Heart right ventricle (tissue), 16 donors: ENCODE measurements around the gene TCF12. TPM values are rescaled to one million over a fixed set of nuclear protein-coding genes. Genes with fewer than 3 reads are reported as not detected.
A peak's percentile ranks its signal among the peaks of the same experiment; 100 is the strongest.
"Not testable (repeated sequence)": the region's sequence is repeated elsewhere in the genome, so short reads cannot be mapped to it uniquely, and the experiment has no call there.

ENCODE experiments used
- ATAC-seq, 8 donors: fragments of 200-7000 bp; cut with Tn5 transposase; one replicate each; pipeline ENCODE4 v1.9.1; 2020; ENCODE audit warnings: mild to moderate bottlenecking in 8 of 8, moderate library complexity in 8 of 8, moderate number of reproducible peaks in 1 of 8
- DNase-seq, 2 donors: peaks; one replicate each; pipeline ENCODE4 v3.0.0-alpha.2; 2020
- H3K27ac ChIP-seq, 10 donors: fragments of 200-600 bp; sonication (generic) in 2 of 10; one replicate each; pipeline versions ENCODE4 v1.5.0 to v1.8.0; 2020 to 2022; ENCODE audit warnings: mild to moderate bottlenecking in 3 of 10
- H3K27me3 ChIP-seq, 7 donors: fragments of 200-600 bp; one replicate each; pipeline ENCODE4 v1.8.0; 2021 to 2022; ENCODE audit warnings: mild to moderate bottlenecking in 2 of 7
- H3K36me3 ChIP-seq, 9 donors: fragments of 200-600 bp; sonication (generic) in 1 of 9; one replicate each; pipeline versions ENCODE4 v1.5.0 to v1.8.0; 2020 to 2022; ENCODE audit warnings: mild to moderate bottlenecking in 2 of 9
- H3K4me1 ChIP-seq, 9 donors: fragments of 200-600 bp; sonication (generic) in 1 of 9; one replicate each; pipeline versions ENCODE4 v1.5.0 to v1.8.0; 2020 to 2022; ENCODE audit warnings: mild to moderate bottlenecking in 4 of 9
- H3K4me3 ChIP-seq, 10 donors: fragments of 200-600 bp; sonication (generic) in 2 of 10; one replicate each; pipeline versions ENCODE4 v1.5.0 to v1.8.0; 2020 to 2022; ENCODE audit warnings: mild to moderate bottlenecking in 7 of 10, moderate library complexity in 2 of 10
- H3K9me3 ChIP-seq, 11 donors: fragments of 200-600 bp in 10 of 11; sonication (generic) in 2 of 11; one replicate each; pipeline versions ENCODE4 v1.5.0 to v1.8.0; 2013 to 2022; ENCODE audit warnings: mild to moderate bottlenecking in 2 of 11, control low read depth in 1 of 11, moderate library complexity in 1 of 11
- WGBS, 2 donors: extraction: QIAGEN DNeasy Blood & Tissue Kit; methylation state at CpG; one replicate each; pipeline ENCODE4 v1.1.7; 2013; ENCODE audit warnings: inconsistent platforms in 1 of 2; 5-methylcytosine and 5-hydroxymethylcytosine counted together
- intact Hi-C, 10 donors: fragments of 100-400 bp; cut with DNase I; formaldehyde crosslinking; loops; one replicate each; pipeline versions ENCODE4 v1.11.1 to v1.14.2; 2022
- polyA plus RNA-seq, 2 donors: library from polyadenylated mRNA; stranded (reverse); fragments of 200-250 nt; gene quantifications; one replicate each; pipeline ENCODE4 v1.2.3, GENCODE V29; 2013
- total RNA-seq, 10 donors: library from RNA; stranded (reverse); fragmentation: NEBNext Ultra II Directional in 3 of 10; extraction: Animal tissue kit (Norgen Biotek cat#: 25700) in 3 of 10; gene quantifications; one replicate each; pipeline versions ENCODE4 v1.2.1 to v1.2.4, GENCODE V29; 2021 to 2023
- TF ChIP-seq, protein P1 (sequence below), 9 donors: fragments of 200-600 bp; sonication (generic) in 2 of 9; IDR thresholded peaks; one replicate each; pipeline versions ENCODE4 v1.5.0 to v1.8.0; 2021 to 2022; ENCODE audit warnings: antibody characterized with exemption in 9 of 9, mild to moderate bottlenecking in 5 of 9, moderate library complexity in 1 of 9
- donor health status: Arrhythmogenic right ventricular cardiomyopathy.
- donor health status: ischemic (EF 13 %, LVEDD 7.1; RV severe dilation, severe dysfunction).
- donor health status: healthy with polysubstance abuse.
- donor health status: DM: no; HTN: yes; CAD: no.
- donor health status: DM: no; HTN: no; CAD: no.
- donor health status: ischemic (EF 25% LVEDD 6.9; RV normal size, moderate dysfunction).
- donor health status: ischemic (EF 25% LVEDD 5.7; RV mildly dilated, moderate dysfunction).
- donor health status: healthy.
- donor health status: DM: yes; HTN: yes; CAD: no.
- donor health status: Ischemic cardiomyopathy.
- donor health status: ischemic (EF 35%, LVEDD 5.7; RV mildly dilated, moderate dysfunction).
- donor health status: nonischemic (EF 11% LVEDD 7.7; RV severe dilation, severe dysfunction).
- donor health status: DM: yes; HTN: yes; CAD: no.
- donor health status: PGD.
- donor health status: ischemic (EF 29% LVEDD 5.4; RV normal size, mild dysfunction).
- donor health status: nonischemic (EF 23%, LVEDD 6.1; RV moderate dilation, normal function).

TCF12 gene
- total and polyA plus RNA-seq, 12 donors = 8.7 to 55.7 (median 38.4) TPM

DNA sequence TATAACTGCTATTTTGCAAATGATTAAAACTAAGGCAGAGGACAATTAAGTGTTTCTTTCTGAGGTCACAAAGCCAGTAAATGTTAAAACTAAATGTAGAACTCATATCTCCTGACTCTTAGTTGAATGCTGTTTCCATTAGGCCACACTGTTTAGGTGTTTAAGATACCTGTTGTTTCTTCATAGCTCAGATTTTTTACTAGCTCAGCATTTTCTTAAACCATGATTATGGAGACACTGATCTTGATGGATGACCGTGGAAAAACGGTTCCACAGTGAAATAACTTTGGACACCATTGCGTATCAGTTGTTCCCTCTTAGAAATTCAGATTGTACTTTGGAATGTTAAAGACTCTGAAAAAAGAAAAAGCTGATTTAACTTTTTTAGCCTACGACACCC lies 177.5 kb downstream of the TCF12 start:
- no peaks in the 10 kb centered on the region for H3K9me3 ChIP-seq
- H3K4me3 ChIP-seq = no peak overlapping the region
- peaks cover 0 to 40% (median 0%) of the 10 kb centered on the region in 9 donors for H3K36me3 ChIP-seq
- no peak overlapping the region for H3K27ac ChIP-seq
- peaks cover 0 to 4% (median 0%) of the 10 kb centered on the region in 9 donors for H3K4me1 ChIP-seq
- 70 to 84% methylated on average over 4 of the region's 4 CpGs for WGBS, 2 donors
- ATAC-seq (no peak), DNase-seq (no peak)
- TF ChIP-seq, protein P1, sequence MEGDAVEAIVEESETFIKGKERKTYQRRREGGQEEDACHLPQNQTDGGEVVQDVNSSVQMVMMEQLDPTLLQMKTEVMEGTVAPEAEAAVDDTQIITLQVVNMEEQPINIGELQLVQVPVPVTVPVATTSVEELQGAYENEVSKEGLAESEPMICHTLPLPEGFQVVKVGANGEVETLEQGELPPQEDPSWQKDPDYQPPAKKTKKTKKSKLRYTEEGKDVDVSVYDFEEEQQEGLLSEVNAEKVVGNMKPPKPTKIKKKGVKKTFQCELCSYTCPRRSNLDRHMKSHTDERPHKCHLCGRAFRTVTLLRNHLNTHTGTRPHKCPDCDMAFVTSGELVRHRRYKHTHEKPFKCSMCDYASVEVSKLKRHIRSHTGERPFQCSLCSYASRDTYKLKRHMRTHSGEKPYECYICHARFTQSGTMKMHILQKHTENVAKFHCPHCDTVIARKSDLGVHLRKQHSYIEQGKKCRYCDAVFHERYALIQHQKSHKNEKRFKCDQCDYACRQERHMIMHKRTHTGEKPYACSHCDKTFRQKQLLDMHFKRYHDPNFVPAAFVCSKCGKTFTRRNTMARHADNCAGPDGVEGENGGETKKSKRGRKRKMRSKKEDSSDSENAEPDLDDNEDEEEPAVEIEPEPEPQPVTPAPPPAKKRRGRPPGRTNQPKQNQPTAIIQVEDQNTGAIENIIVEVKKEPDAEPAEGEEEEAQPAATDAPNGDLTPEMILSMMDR (IDR thresholded peaks at IDR 0.05) = no peak
- H3K27me3 ChIP-seq = no peaks in the 10 kb centered on the region
- intact Hi-C loops = no loop called here

DNA sequence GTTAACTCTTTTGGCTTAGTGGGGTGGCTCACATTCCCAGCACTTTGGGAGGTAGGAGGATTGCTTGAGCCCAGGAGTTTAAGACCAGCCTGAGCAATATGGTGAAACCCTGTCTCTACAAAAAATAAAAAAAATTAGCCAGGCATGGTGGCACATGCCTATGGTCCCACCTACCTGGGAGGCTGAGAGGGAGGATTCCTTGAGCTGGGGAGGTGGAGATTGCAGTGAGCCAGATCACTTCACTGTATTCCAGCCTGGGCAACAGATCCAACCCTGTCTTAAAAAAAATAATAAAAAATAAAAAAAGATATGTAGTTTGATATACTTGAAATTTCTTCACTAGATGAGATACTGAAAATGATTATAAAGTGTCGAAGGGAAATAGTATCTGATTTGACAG lies 178.8 kb downstream of the TCF12 start:
- Histone ChIP-seq H3K9me3 (no peaks in the 10 kb centered on the region), H3K27me3 (no peaks in the 10 kb centered on the region), H3K36me3 (peaks cover 0 to 32% (median 0%) of the 10 kb centered on the region in 9 donors), H3K27ac (no peak overlapping the region), H3K4me1 (peaks cover 0 to 4% (median 0%) of the 10 kb centered on the region in 9 donors), H3K4me3 (no peak overlapping the region)
- TF ChIP-seq, protein P1 (IDR thresholded peaks at IDR 0.05) = no peak
- no peak for DNase-seq
- intact Hi-C loops = no loop called here
- 99 to 100% methylated on average over 1 of the region's 1 CpG for WGBS, 2 donors
- ATAC-seq = no peak

DNA sequence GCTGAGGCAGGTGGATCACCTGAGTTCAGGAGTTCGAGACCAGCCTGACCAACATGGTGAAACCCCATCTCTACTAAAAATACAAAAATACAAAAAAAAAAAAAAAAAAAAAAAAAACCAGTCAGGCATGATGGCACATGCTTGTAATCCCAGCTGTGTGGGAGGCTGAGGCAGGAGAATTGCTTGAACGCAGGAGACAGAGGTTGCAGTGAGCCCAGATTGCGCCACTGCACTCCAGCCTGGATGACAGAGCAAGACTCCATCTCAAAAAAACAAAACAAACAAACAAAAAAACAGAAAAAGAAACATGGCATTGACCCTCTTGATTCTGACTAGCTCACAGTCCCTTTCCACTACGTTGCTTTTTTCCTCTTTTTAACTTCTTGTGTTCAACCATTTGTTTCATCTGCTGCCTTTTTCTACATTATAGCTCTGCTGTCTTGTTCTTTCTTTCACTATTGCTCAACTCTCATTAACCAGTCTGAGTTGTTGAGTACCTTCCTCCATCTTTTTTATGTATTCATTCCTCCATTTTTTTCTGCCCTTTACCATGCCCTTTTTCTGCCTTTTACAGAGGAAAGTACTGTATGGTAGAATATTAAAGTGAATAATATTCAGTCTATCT lies 179.6 kb downstream of the TCF12 start:
- intact Hi-C loops, H3K9me3 ChIP-seq, H3K27me3 ChIP-seq, ATAC-seq, H3K27ac ChIP-seq, H3K4me3 ChIP-seq, DNase-seq, H3K4me1 ChIP-seq: not testable (repeated sequence)
- H3K36me3 ChIP-seq = peaks cover 0 to 24% (median 0%) of the 10 kb centered on the region in 9 donors
- 92 to 97% methylated on average over 4 of the region's 4 CpGs for WGBS, 2 donors

DNA sequence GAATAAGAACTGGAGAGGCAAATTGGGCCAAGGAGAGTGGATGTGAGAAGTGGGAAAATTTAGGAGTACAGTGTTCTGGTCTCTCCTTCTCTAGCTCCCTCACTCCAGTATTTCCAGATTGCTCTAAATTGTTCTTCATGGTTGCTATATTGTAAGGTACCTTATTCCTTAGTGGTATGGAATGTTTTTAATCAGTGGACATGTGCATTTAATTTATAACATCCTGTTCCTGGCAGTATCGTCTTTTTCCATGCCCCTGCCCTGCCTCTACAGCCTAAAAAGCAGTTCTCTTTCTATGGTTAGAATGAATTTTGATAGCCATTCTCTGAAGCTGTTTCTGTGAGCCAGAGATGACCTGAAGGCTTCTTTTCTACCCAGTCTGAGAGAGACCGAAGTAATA lies 180.5 kb downstream of the TCF12 start:
- intact Hi-C loops = no loop called here
- 74 to 83% methylated on average over 2 of the region's 2 CpGs for WGBS, 2 donors
- DNase-seq (no peak), ATAC-seq (no peak)
- H3K27ac ChIP-seq = no peak overlapping the region
- H3K4me1 ChIP-seq = peaks cover 0 to 4% (median 0%) of the 10 kb centered on the region in 9 donors
- TF ChIP-seq, protein P1 (IDR thresholded peaks at IDR 0.05) = no peak
- H3K4me3 ChIP-seq = no peak overlapping the region
- no peaks in the 10 kb centered on the region for H3K9me3 ChIP-seq
- H3K36me3 ChIP-seq = peaks cover 0 to 15% (median 0%) of the 10 kb centered on the region in 9 donors
- H3K27me3 ChIP-seq = no peaks in the 10 kb centered on the region

DNA sequence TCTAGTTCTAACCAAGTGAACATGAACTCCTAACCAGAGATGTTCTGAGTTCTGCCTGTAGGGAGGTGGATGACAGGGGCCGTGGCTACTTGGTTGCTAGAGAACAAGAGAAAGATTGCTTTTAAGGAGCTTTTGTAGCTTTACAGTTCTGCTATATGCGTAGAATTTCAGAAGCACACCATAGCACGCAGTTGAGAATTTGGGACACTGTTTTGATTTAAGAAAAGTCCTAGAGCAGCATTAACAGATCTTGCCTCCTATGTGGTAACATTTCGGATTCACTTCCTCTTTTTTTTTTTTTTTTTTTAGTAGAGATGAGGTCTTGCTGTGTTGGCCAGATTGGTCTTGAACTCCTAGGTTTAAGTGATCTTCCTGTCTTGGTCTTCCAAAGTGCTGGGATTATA lies 181.7 kb downstream of the TCF12 start:
- 89 to 91% methylated on average over 4 of the region's 4 CpGs for WGBS, 2 donors
- ATAC-seq = peak in 2 of 8 donors; percentile 27 to 42
- H3K9me3 ChIP-seq = no peaks in the 10 kb centered on the region
- peak overlapping the region in 1 of 10 donors; percentile 47 for H3K27ac ChIP-seq
- DNase-seq = no peak
- peaks cover 0 to 6% (median 0%) of the 10 kb centered on the region in 9 donors for H3K36me3 ChIP-seq
- TF ChIP-seq, protein P1 (IDR thresholded peaks at IDR 0.05) = no peak
- no peaks in the 10 kb centered on the region for H3K27me3 ChIP-seq
- intact Hi-C loops = no loop called here
- peaks cover 0 to 4% (median 0%) of the 10 kb centered on the region in 9 donors for H3K4me1 ChIP-seq
- no peak overlapping the region for H3K4me3 ChIP-seq
